GM12878 (cell line): ENCODE results near the gene ABCC3. TPM values are rescaled to one million over a fixed set of nuclear protein-coding genes. Genes with fewer than 3 reads are reported as not detected.

ENCODE experiments used
- ATAC-seq: fragments of 200-7000 bp; cut with Tn5 transposase; 3 replicates; pipeline ENCODE4 v1.9.1; 2020; ENCODE audit warnings: mild to moderate bottlenecking, moderate library complexity
- BruUV-seq: library from RNA; stranded (reverse); fragments of 400-500 nt; replicated peaks from 2 replicates; lab custom pipeline; 2021; lab: Mats Ljungman, UMichigan
- CTCF ChIA-PET: fragments of 300-600 bp; sonication (Branson Sonifier 250); formaldehyde crosslinking; extraction: SDS; loops from one replicate; lab custom pipeline; 2021; ENCODE audit warnings: inconsistent platforms; lab: Yijun Ruan, JAX
- POLR2A ChIA-PET: fragments of 350-600 bp; formaldehyde crosslinking; extraction: SDS; loops from one replicate; lab custom pipeline; 2021; ENCODE audit warnings: inconsistent platforms; lab: Charles Lee
- RAD21 ChIA-PET: fragments of 300-600 bp; sonication (Branson Sonifier 250); formaldehyde crosslinking; loops from one replicate; lab custom pipeline; 2023; ENCODE audit warnings: antibody characterized with exemption; ENCODE audit not compliant: unreplicated experiment; lab: Charles Lee
- SMC1A ChIA-PET: fragments of 300-600 bp; sonication (Branson Sonifier 250); formaldehyde crosslinking; loops from one replicate; lab custom pipeline; 2023; ENCODE audit not compliant: unreplicated experiment, uncharacterized antibody; lab: Charles Lee
- DNase-seq: peaks from one replicate; pipeline ENCODE4 v3.0.0-alpha.2; 2011; ENCODE audit warnings: low read depth, low spot score
- FAIRE-seq: peaks from 3 replicates; lab custom pipeline; 2011; peaks lifted over from hg19 to GRCh38; lab: Jason Lieb, UNC
- H2AFZ ChIP-seq: 2 replicates; pipeline ENCODE4 v1.6.0; 2011; ENCODE audit warnings: low read depth, low read length, control low read depth; ENCODE audit not compliant: control insufficient read depth
- H3K27ac ChIP-seq: 2 replicates; pipeline ENCODE4 v1.5.1; 2011; ENCODE audit warnings: control low read depth; ENCODE audit not compliant: control insufficient read depth, insufficient read depth
- H3K27me3 ChIP-seq, 2 experiments: replicated peaks in 1 of 2; 2 replicates each; pipeline versions ENCODE4 v1.6.0 to v1.6.1; 2011; ENCODE audit warnings: low read length in 1 of 2; ENCODE audit not compliant: control insufficient read depth in 2 of 2, insufficient read depth in 2 of 2
- H3K36me3 ChIP-seq, 2 experiments: 2 replicates each; pipeline ENCODE4 v1.5.1; 2011; ENCODE audit warnings: low read length in 1 of 2; ENCODE audit not compliant: control insufficient read depth in 2 of 2, insufficient read depth in 2 of 2
- H3K4me1 ChIP-seq: 2 replicates; pipeline ENCODE4 v1.6.1; 2011; ENCODE audit warnings: mild to moderate bottlenecking, low read length, moderate library complexity, mixed read lengths; ENCODE audit not compliant: control insufficient read depth, insufficient read depth
- H3K4me2 ChIP-seq: 2 replicates; pipeline ENCODE4 v1.6.0; 2011; ENCODE audit warnings: control low read depth; ENCODE audit not compliant: control insufficient read depth, insufficient read depth
- H3K4me3 ChIP-seq: fragments of 200-600 bp; sonication (generic); 2 replicates; pipeline ENCODE4 v1.5.1; 2016
- H3K79me2 ChIP-seq: 2 replicates; pipeline ENCODE4 v1.6.0; 2011; ENCODE audit warnings: low read length; ENCODE audit not compliant: control insufficient read depth, insufficient read depth
- H3K9ac ChIP-seq: 2 replicates; pipeline ENCODE4 v1.8.0; 2011; ENCODE audit warnings: low read length, control low read depth, mixed read lengths; ENCODE audit not compliant: control insufficient read depth, insufficient read depth
- H3K9me3 ChIP-seq: replicated peaks from 3 replicates; pipeline ENCODE4 v1.5.1; 2011; ENCODE audit warnings: mild to moderate bottlenecking, low read length; ENCODE audit not compliant: control insufficient read depth, insufficient read depth
- H4K20me1 ChIP-seq: 2 replicates; pipeline ENCODE4 v1.6.0; 2011; ENCODE audit not compliant: control insufficient read depth, insufficient read depth
- BACH1 ChIP-seq: fragments of 450-650 bp; IDR thresholded peaks from 2 replicates; pipeline ENCODE4 v1.6.1; 2017; ENCODE audit warnings: mild to moderate bottlenecking, borderline replicate concordance
- BCLAF1 ChIP-seq: fragments of 450-650 bp; IDR thresholded peaks from 2 replicates; pipeline ENCODE4 v1.6.1; 2017; ENCODE audit warnings: antibody characterized with exemption, mild to moderate bottlenecking, moderate library complexity
- IRF3 ChIP-seq: fragments of 450-650 bp; IDR thresholded peaks from 2 replicates; pipeline ENCODE4 v1.6.1; 2014; ENCODE audit warnings: mild to moderate bottlenecking
- MEF2A ChIP-seq: IDR thresholded peaks from 2 replicates; pipeline ENCODE4 v1.6.1; 2011; ENCODE audit warnings: low read depth, mild to moderate bottlenecking, low read length, moderate library complexity; ENCODE audit not compliant: insufficient read depth
- SIN3A ChIP-seq: IDR thresholded peaks from 2 replicates; pipeline ENCODE4 v1.6.1; 2012; ENCODE audit warnings: low read depth, low read length, improper control_type of control experiment
- SRF ChIP-seq, 2 experiments: IDR thresholded peaks; 2 replicates each; pipeline ENCODE4 v1.6.1; 2011; ENCODE audit warnings: low read depth in 2 of 2, low read length in 2 of 2, mild to moderate bottlenecking in 1 of 2, moderate library complexity in 1 of 2
- TAF1 ChIP-seq: IDR thresholded peaks from 2 replicates; pipeline ENCODE4 v1.6.1; 2011; ENCODE audit warnings: mild to moderate bottlenecking, low read depth, low read length, borderline replicate concordance
- TCF12 ChIP-seq: IDR thresholded peaks from 2 replicates; pipeline ENCODE4 v1.6.1; 2011; ENCODE audit warnings: low read depth, mild to moderate bottlenecking, low read length
- ZSCAN29 ChIP-seq: fragments of 450-650 bp; IDR thresholded peaks from 2 replicates; pipeline ENCODE4 v1.6.1; 2017; ENCODE audit warnings: mild to moderate bottlenecking, moderate library complexity
- WGBS: methylation state at CpG from one replicate; pipeline ENCODE4 v1.1.6; 2016; ENCODE audit warnings: low lambda C conversion rate; ENCODE audit not compliant: insufficient replicate concordance, insufficient coverage; ENCODE audit errors: missing lambda C conversion rate; 5-methylcytosine and 5-hydroxymethylcytosine counted together
- in situ Hi-C: fragments of 300-500 bp; cut with MboI; formaldehyde crosslinking; loops from 9 replicates; pipeline ENCODE4 v1.14.3; 2018; ENCODE audit warnings: mixed read lengths
- intact Hi-C: fragments of 100-400 bp; cut with micrococcal nuclease; formaldehyde crosslinking; loops from one replicate; pipeline ENCODE4 v1.14.2; 2022; ENCODE audit not compliant: unreplicated experiment
- polyA plus RNA-seq, 11 experiments: library from polyadenylated mRNA; depleted of rRNA in 4 of 11; unstranded in 6 of 11; stranded (reverse) in 5 of 11; fragments of >200 nt; fragmentation: Nextera tagmentation in 4 of 11; fragmentation: Illumina TruSeq in 1 of 11; extraction: Ambion mirVana in 4 of 11; extraction: Trizol in 1 of 11; gene quantifications; 1 replicate in 1 of 11; 2 replicates in 10 of 11; pipeline versions ENCODE4 v1.2.1 to v1.2.3, GENCODE V29; 2011 to 2016; ENCODE audit warnings: inconsistent platforms in 2 of 11, missing spikeins in 2 of 11, low read depth in 1 of 11
- total RNA-seq, 4 experiments: library from RNA; depleted of rRNA in 3 of 4; stranded (reverse); fragments of >200 nt in 3 of 4; fragmentation: Illumina TruSeq in 1 of 4; extraction: Trizol in 1 of 4; gene quantifications; 2 replicates each; pipeline versions ENCODE4 v1.2.1 to v1.2.3, GENCODE V29; 2013 to 2021
- TF ChIP-seq, protein P1 (sequence below): fragments of 450-650 bp; IDR thresholded peaks from 2 replicates; pipeline ENCODE4 v1.6.1; 2017; ENCODE audit warnings: mild to moderate bottlenecking, moderate library complexity
- TF ChIP-seq, protein P2 (sequence below): fragments of 450-650 bp; IDR thresholded peaks from 2 replicates; pipeline ENCODE4 v1.6.1; 2017; ENCODE audit warnings: borderline replicate concordance

Gene ABCC3
- total and polyA plus RNA-seq, 10 of the 15 experiments (the other 5 are each of a cell fraction or from before 2014, with no cell fraction given): 0.21 to 2.3 (median 0.71) TPM; not detected in 6

GRCh38 chr17:50626037-50626574 lies 8.6 kb upstream of the ABCC3 start (continued):
- TF ChIP-seq IRF3: no peak
- TF ChIP-seq MEF2A: no peak
- TF ChIP-seq TAF1: no peak

DNA sequence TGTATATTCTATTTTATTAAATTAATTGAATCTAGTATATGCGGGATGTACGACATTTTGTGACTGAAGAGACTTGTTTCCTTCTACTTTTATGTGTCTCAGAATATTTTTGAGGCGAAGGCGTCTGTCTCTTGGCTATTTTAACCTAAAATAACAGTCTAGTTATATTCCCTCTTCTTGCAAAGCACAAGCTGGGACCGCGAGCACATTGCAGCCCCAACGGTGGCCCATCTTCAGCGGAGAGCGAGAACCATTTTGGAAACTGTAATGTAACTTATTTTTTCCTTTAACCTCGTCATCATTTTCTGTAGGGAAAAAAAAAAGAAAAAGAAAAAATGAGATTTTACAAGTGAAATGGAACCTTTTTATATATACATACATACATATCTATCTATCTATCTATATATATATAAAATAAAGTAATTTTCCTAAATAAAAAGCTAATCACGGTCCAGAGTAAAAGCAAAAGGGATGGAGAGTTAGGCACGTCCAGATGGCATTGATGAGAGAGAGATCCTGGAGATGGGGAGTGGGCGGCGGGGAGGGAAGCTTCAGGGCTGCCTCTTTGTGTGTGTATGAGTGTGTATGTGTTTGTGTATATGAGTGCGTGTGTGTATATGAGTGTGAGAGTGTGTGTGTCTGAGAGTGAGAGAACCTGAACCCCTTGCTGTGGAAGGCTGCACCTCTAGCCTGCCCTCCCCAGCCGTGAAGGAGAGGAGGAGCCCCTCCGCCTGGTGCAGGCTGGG lies 7.5 kb upstream of the ABCC3 start:
- no peak overlapping the region for H3K4me3 ChIP-seq
- no peaks in the 10 kb centered on the region for H3K36me3 ChIP-seq
- 51% methylated on average over 17 of the region's 17 CpGs for WGBS
- CTCF ChIA-PET: interaction anchor here (0.6 to 17.1 kb wide), 14 partner anchors 10 to 221 kb away, joined by 3 to 211 read pairs (median 4); partner anchors contain the start of genes ABCC3 and SPATA20
- H3K9ac ChIP-seq: no peak overlapping the region
- BruUV-seq: no TSS peak
- no peaks in the 10 kb centered on the region for H3K79me2 ChIP-seq
- H3K4me2 ChIP-seq: no peak overlapping the region
- POLR2A ChIA-PET: no interaction called here
- DNase-seq: no peak
- peaks cover 8% of the 10 kb centered on the region for H3K4me1 ChIP-seq
- RAD21 ChIA-PET: interaction anchor here (1.0 to 1.8 kb wide), 5 partner anchors 9 to 143 kb away, joined by 3 to 10 read pairs (median 3); partner anchors contain the start of gene CACNA1G
- no peak overlapping the region for H3K27ac ChIP-seq
- no peaks in the 10 kb centered on the region for H4K20me1 ChIP-seq
- no peaks in the 10 kb centered on the region for H3K9me3 ChIP-seq
- no peak overlapping the region for H2AFZ ChIP-seq
- peaks cover 0 to 1% of the 10 kb centered on the region in 2 experiments; a peak in 2 of 4 replicates for H3K27me3 ChIP-seq
- SMC1A ChIA-PET: interaction anchor here (0.8 to 6.8 kb wide), 8 partner anchors 9 to 203 kb away, joined by 3 to 90 read pairs (median 3); partner anchors contain the start of gene CACNA1G
- in situ Hi-C loops (loop anchor here (5.0 to 10.0 kb wide), 2 partner anchors 85 to 142 kb away; no protein-coding TSS in a partner anchor), intact Hi-C loops (no loop called here)
- FAIRE-seq: no peak
- ATAC-seq: no peak
- TF ChIP-seq SRF (IDR thresholded peaks at IDR 0.05; ENCODE audit: low read depth in 2 of 2, low read length in 2 of 2) (no peak), BCLAF1 (no peak), TCF12 (no peak), BACH1 (no peak), ZSCAN29 (no peak), SIN3A (no peak)
- TF ChIP-seq, protein P1, sequence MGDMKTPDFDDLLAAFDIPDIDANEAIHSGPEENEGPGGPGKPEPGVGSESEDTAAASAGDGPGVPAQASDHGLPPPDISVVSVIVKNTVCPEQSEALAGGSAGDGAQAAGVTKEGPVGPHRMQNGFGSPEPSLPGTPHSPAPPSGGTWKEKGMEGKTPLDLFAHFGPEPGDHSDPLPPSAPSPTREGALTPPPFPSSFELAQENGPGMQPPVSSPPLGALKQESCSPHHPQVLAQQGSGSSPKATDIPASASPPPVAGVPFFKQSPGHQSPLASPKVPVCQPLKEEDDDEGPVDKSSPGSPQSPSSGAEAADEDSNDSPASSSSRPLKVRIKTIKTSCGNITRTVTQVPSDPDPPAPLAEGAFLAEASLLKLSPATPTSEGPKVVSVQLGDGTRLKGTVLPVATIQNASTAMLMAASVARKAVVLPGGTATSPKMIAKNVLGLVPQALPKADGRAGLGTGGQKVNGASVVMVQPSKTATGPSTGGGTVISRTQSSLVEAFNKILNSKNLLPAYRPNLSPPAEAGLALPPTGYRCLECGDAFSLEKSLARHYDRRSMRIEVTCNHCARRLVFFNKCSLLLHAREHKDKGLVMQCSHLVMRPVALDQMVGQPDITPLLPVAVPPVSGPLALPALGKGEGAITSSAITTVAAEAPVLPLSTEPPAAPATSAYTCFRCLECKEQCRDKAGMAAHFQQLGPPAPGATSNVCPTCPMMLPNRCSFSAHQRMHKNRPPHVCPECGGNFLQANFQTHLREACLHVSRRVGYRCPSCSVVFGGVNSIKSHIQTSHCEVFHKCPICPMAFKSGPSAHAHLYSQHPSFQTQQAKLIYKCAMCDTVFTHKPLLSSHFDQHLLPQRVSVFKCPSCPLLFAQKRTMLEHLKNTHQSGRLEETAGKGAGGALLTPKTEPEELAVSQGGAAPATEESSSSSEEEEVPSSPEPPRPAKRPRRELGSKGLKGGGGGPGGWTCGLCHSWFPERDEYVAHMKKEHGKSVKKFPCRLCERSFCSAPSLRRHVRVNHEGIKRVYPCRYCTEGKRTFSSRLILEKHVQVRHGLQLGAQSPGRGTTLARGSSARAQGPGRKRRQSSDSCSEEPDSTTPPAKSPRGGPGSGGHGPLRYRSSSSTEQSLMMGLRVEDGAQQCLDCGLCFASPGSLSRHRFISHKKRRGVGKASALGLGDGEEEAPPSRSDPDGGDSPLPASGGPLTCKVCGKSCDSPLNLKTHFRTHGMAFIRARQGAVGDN: no peak
- TF ChIP-seq, protein P2, sequence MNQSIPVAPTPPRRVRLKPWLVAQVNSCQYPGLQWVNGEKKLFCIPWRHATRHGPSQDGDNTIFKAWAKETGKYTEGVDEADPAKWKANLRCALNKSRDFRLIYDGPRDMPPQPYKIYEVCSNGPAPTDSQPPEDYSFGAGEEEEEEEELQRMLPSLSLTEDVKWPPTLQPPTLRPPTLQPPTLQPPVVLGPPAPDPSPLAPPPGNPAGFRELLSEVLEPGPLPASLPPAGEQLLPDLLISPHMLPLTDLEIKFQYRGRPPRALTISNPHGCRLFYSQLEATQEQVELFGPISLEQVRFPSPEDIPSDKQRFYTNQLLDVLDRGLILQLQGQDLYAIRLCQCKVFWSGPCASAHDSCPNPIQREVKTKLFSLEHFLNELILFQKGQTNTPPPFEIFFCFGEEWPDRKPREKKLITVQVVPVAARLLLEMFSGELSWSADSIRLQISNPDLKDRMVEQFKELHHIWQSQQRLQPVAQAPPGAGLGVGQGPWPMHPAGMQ: no peak
